ENCODE results near the gene PCNT. TPM values are rescaled to one million over a fixed set of nuclear protein-coding genes. Genes with fewer than 3 reads are reported as not detected.

Gene PCNT
- total RNA-seq, 1 donor from 2014 or later, result 55.8 TPM

- Mint-ChIP-seq H3K27me3 (ENCODE audit: low read depth) (no peaks in the 10 kb centered on the region), H3K27ac (no peak overlapping the region), H3K4me3 (ENCODE audit: low read depth) (no peak overlapping the region), H3K4me1 (ENCODE audit: low read depth) (peaks cover 12% of the 10 kb centered on the region), H3K9me3 (no peaks in the 10 kb centered on the region), H3K36me3 (ENCODE audit: low read depth) (peaks cover 6% of the 10 kb centered on the region)
- intact Hi-C loops (cut with micrococcal nuclease), result no loop called here
- DNase-seq (ENCODE audit: low spot score), result no peak
These were observed 150.4 kb downstream of the PCNT start for GRCh38 chr21:46474382-46474781.

- H3K9me3 Mint-ChIP-seq, result no peaks in the 10 kb centered on the region
- H3K27me3 Mint-ChIP-seq (ENCODE audit: low read depth), result no peaks in the 10 kb centered on the region
- peaks cover 3% of the 10 kb centered on the region for H3K36me3 Mint-ChIP-seq (ENCODE audit: low read depth)
- no peak for DNase-seq (ENCODE audit: low spot score)
- H3K4me1 Mint-ChIP-seq (ENCODE audit: low read depth), result peaks cover 12% of the 10 kb centered on the region
- intact Hi-C loops (cut with micrococcal nuclease), result no loop called here
- H3K27ac Mint-ChIP-seq, result no peak overlapping the region
- no peak overlapping the region for H3K4me3 Mint-ChIP-seq (ENCODE audit: low read depth)
These were observed 151.3 kb downstream of the PCNT start for GRCh38 chr21:46475296-46475695.

GRCh38 chr21:46477765-46478164 lies 153.8 kb downstream of the PCNT start:
- peaks cover 3% of the 10 kb centered on the region for H3K36me3 Mint-ChIP-seq (ENCODE audit: low read depth)
- no peak overlapping the region for H3K4me3 Mint-ChIP-seq (ENCODE audit: low read depth)
- H3K27me3 Mint-ChIP-seq (ENCODE audit: low read depth), result no peaks in the 10 kb centered on the region
- no peak overlapping the region for H3K27ac Mint-ChIP-seq
- no peak for DNase-seq (ENCODE audit: low spot score)
- intact Hi-C loops (cut with micrococcal nuclease), result no loop called here
- H3K9me3 Mint-ChIP-seq, result no peaks in the 10 kb centered on the region
- peaks cover 6% of the 10 kb centered on the region for H3K4me1 Mint-ChIP-seq (ENCODE audit: low read depth)

GRCh38 chr21:46478910-46479309 lies 155.0 kb downstream of the PCNT start:
- no peak for DNase-seq (ENCODE audit: low spot score)
- Mint-ChIP-seq H3K36me3 (ENCODE audit: low read depth) (peaks cover 3% of the 10 kb centered on the region), H3K4me3 (ENCODE audit: low read depth) (no peak overlapping the region), H3K27ac (no peak overlapping the region), H3K4me1 (ENCODE audit: low read depth) (peaks cover 12% of the 10 kb centered on the region), H3K27me3 (ENCODE audit: low read depth) (no peaks in the 10 kb centered on the region), H3K9me3 (no peaks in the 10 kb centered on the region)
- intact Hi-C loops (cut with micrococcal nuclease), result no loop called here

- Mint-ChIP-seq H3K4me3 (ENCODE audit: low read depth) (no peak overlapping the region), H3K27ac (no peak overlapping the region), H3K9me3 (no peaks in the 10 kb centered on the region), H3K4me1 (ENCODE audit: low read depth) (peaks cover 7% of the 10 kb centered on the region), H3K36me3 (ENCODE audit: low read depth) (peaks cover 9% of the 10 kb centered on the region), H3K27me3 (ENCODE audit: low read depth) (no peaks in the 10 kb centered on the region)
- DNase-seq (ENCODE audit: low spot score), result no peak
- intact Hi-C loops (cut with micrococcal nuclease), result no loop called here
These were observed 156.5 kb downstream of the PCNT start for GRCh38 chr21:46480466-46480865.

- DNase-seq (ENCODE audit: low spot score), result no peak
- H3K27me3 Mint-ChIP-seq (ENCODE audit: low read depth), result no peaks in the 10 kb centered on the region
- no peak overlapping the region for H3K4me3 Mint-ChIP-seq (ENCODE audit: low read depth)
- H3K9me3 Mint-ChIP-seq, result no peaks in the 10 kb centered on the region
- intact Hi-C loops (cut with micrococcal nuclease), result no loop called here
- peaks cover 10% of the 10 kb centered on the region for H3K36me3 Mint-ChIP-seq (ENCODE audit: low read depth)
- peaks cover 7% of the 10 kb centered on the region for H3K4me1 Mint-ChIP-seq (ENCODE audit: low read depth)
- no peak overlapping the region for H3K27ac Mint-ChIP-seq
These were observed 158.4 kb downstream of the PCNT start for GRCh38 chr21:46482225-46482845.

- H3K27ac Mint-ChIP-seq, result no peak overlapping the region
- no peak overlapping the region for H3K4me3 Mint-ChIP-seq (ENCODE audit: low read depth)
- no peaks in the 10 kb centered on the region for H3K27me3 Mint-ChIP-seq (ENCODE audit: low read depth)
- H3K9me3 Mint-ChIP-seq, result no peaks in the 10 kb centered on the region
- peaks cover 7% of the 10 kb centered on the region for H3K4me1 Mint-ChIP-seq (ENCODE audit: low read depth)
- DNase-seq (ENCODE audit: low spot score), result no peak
- peaks cover 10% of the 10 kb centered on the region for H3K36me3 Mint-ChIP-seq (ENCODE audit: low read depth)
- intact Hi-C loops (cut with micrococcal nuclease), result no loop called here
These were observed 158.9 kb downstream of the PCNT start for GRCh38 chr21:46482846-46483231.

- Mint-ChIP-seq H3K4me3 (ENCODE audit: low read depth) (no peak overlapping the region), H3K36me3 (ENCODE audit: low read depth) (peaks cover 10% of the 10 kb centered on the region), H3K4me1 (ENCODE audit: low read depth) (peaks cover 7% of the 10 kb centered on the region), H3K9me3 (no peaks in the 10 kb centered on the region), H3K27me3 (ENCODE audit: low read depth) (no peaks in the 10 kb centered on the region), H3K27ac (no peak overlapping the region)
- intact Hi-C loops (cut with micrococcal nuclease), result no loop called here
- DNase-seq (ENCODE audit: low spot score), result no peak
These were observed 159.6 kb downstream of the PCNT start for GRCh38 chr21:46483300-46484295.

GRCh38 chr21:46486481-46487126 lies 162.6 kb downstream of the PCNT start:
- no peak overlapping the region for H3K4me3 Mint-ChIP-seq (ENCODE audit: low read depth)
- H3K4me1 Mint-ChIP-seq (ENCODE audit: low read depth), result peaks cover 7% of the 10 kb centered on the region
- no peaks in the 10 kb centered on the region for H3K9me3 Mint-ChIP-seq
- no peak overlapping the region for H3K27ac Mint-ChIP-seq
- no peak for DNase-seq (ENCODE audit: low spot score)
- H3K27me3 Mint-ChIP-seq (ENCODE audit: low read depth), result no peaks in the 10 kb centered on the region
- intact Hi-C loops (cut with micrococcal nuclease), result no loop called here
- peaks cover 12% of the 10 kb centered on the region for H3K36me3 Mint-ChIP-seq (ENCODE audit: low read depth)

- peaks cover 36% of the 10 kb centered on the region for H3K36me3 Mint-ChIP-seq (ENCODE audit: low read depth)
- H3K9me3 Mint-ChIP-seq, result no peaks in the 10 kb centered on the region
- H3K4me3 Mint-ChIP-seq (ENCODE audit: low read depth), result no peak overlapping the region
- no peak for DNase-seq (ENCODE audit: low spot score)
- H3K4me1 Mint-ChIP-seq (ENCODE audit: low read depth), result no peaks in the 10 kb centered on the region
- no peak overlapping the region for H3K27ac Mint-ChIP-seq
- H3K27me3 Mint-ChIP-seq (ENCODE audit: low read depth), result no peaks in the 10 kb centered on the region
- intact Hi-C loops (cut with micrococcal nuclease), result no loop called here
These were observed 165.3 kb downstream of the PCNT start for GRCh38 chr21:46489162-46489663.

GRCh38 chr21:46489800-46490199 lies 165.8 kb downstream of the PCNT start:
- Mint-ChIP-seq H3K27me3 (ENCODE audit: low read depth) (no peaks in the 10 kb centered on the region), H3K27ac (no peak overlapping the region), H3K9me3 (no peaks in the 10 kb centered on the region), H3K4me1 (ENCODE audit: low read depth) (no peaks in the 10 kb centered on the region), H3K4me3 (ENCODE audit: low read depth) (no peak overlapping the region), H3K36me3 (ENCODE audit: low read depth) (peaks cover 42% of the 10 kb centered on the region)
- intact Hi-C loops (cut with micrococcal nuclease), result no loop called here
- DNase-seq (ENCODE audit: low spot score), result no peak

GRCh38 chr21:46491553-46491952 lies 167.6 kb downstream of the PCNT start:
- no peak overlapping the region for H3K27ac Mint-ChIP-seq
- H3K36me3 Mint-ChIP-seq (ENCODE audit: low read depth), result peaks cover 44% of the 10 kb centered on the region
- no peaks in the 10 kb centered on the region for H3K4me1 Mint-ChIP-seq (ENCODE audit: low read depth)
- H3K9me3 Mint-ChIP-seq, result no peaks in the 10 kb centered on the region
- no peak for DNase-seq (ENCODE audit: low spot score)
- H3K4me3 Mint-ChIP-seq (ENCODE audit: low read depth), result no peak overlapping the region
- intact Hi-C loops (cut with micrococcal nuclease), result no loop called here
- H3K27me3 Mint-ChIP-seq (ENCODE audit: low read depth), result no peaks in the 10 kb centered on the region

GRCh38 chr21:46492851-46493250 lies 168.9 kb downstream of the PCNT start:
- peaks cover 47% of the 10 kb centered on the region for H3K36me3 Mint-ChIP-seq (ENCODE audit: low read depth)
- no peaks in the 10 kb centered on the region for H3K27me3 Mint-ChIP-seq (ENCODE audit: low read depth)
- no peak for DNase-seq (ENCODE audit: low spot score)
- no peak overlapping the region for H3K4me3 Mint-ChIP-seq (ENCODE audit: low read depth)
- no peaks in the 10 kb centered on the region for H3K4me1 Mint-ChIP-seq (ENCODE audit: low read depth)
- H3K27ac Mint-ChIP-seq, result no peak overlapping the region
- H3K9me3 Mint-ChIP-seq, result no peaks in the 10 kb centered on the region
- intact Hi-C loops (cut with micrococcal nuclease), result no loop called here
